Colonic mucosa (tissue), 4 donors: ENCODE results near the gene SHD. TPM values are rescaled to one million over a fixed set of nuclear protein-coding genes. Genes with fewer than 3 reads are reported as not detected.

Experiments used
- DNase-seq: peaks from one replicate; pipeline ENCODE4 v3.0.0-alpha.2; 2020
- H3K27ac ChIP-seq: fragments of 200-600 bp; one replicate; pipeline ENCODE4 v1.8.0; 2021
- H3K27me3 ChIP-seq: fragments of 200-600 bp; one replicate; pipeline ENCODE4 v1.8.0; 2021
- H3K36me3 ChIP-seq: fragments of 200-600 bp; one replicate; pipeline ENCODE4 v1.8.0; 2021
- H3K4me1 ChIP-seq: fragments of 200-600 bp; one replicate; pipeline ENCODE4 v1.8.0; 2021; ENCODE audit warnings: mild to moderate bottlenecking
- H3K4me3 ChIP-seq: fragments of 200-600 bp; one replicate; pipeline ENCODE4 v1.8.0; 2021
- H3K9ac ChIP-seq, 2 donors: one replicate each; pipeline ENCODE4 v1.7.0; 2013; ENCODE audit warnings: control low read depth in 2 of 2, low read depth in 2 of 2, low read length in 2 of 2
- H3K9me3 ChIP-seq: fragments of 200-600 bp; one replicate; pipeline ENCODE4 v1.8.0; 2021
- intact Hi-C: fragments of 100-400 bp; cut with DNase I; formaldehyde crosslinking; loops from one replicate; pipeline ENCODE4 v1.14.1; 2022
- total RNA-seq, 2 donors: library from RNA; stranded (reverse); fragmentation: NEBNext Ultra II Directional in 1 of 2; extraction: Animal tissue kit (Norgen Biotek cat#: 25700) in 1 of 2; gene quantifications; one replicate each; pipeline ENCODE4 v1.2.1, GENCODE V29; 2021
- TF ChIP-seq, protein P1 (sequence below): fragments of 200-600 bp; IDR thresholded peaks from one replicate; pipeline ENCODE4 v1.8.0; 2022; ENCODE audit warnings: antibody characterized with exemption, mild to moderate bottlenecking
- donor health status: healthy.
- donor health status: DM: no; HTN: no; CAD: no.
- donor health status: DM: no; HTN: no; CAD: no.

Gene SHD
- total RNA-seq, 2 donors from 2014 or later: 16.8 to 19.3 TPM

DNA sequence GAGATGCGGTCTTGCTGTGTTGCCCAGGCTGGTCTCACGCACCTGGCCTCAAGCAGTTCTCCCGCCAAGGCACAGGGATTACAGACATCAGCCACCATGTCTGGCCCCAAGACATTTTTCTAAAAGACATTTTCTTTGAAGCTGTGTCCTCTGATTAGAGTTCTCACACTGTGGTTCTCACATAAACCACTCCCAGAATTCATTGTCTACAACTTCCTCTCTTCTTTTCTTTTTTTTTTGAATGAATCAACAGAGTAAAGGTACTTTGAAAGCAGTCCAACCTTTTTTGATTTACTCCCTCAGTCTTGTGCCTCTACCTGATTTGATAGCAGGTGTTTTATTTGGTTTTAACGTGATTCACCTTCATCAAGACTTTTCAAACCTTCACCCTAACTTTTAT lies 14.3 kb upstream of the SHD start:
- no peak overlapping the region for H3K4me3 ChIP-seq
- H3K9me3 ChIP-seq: no peaks in the 10 kb centered on the region
- no peak overlapping the region for H3K9ac ChIP-seq
- no peaks in the 10 kb centered on the region for H3K36me3 ChIP-seq
- TF ChIP-seq, protein P1, sequence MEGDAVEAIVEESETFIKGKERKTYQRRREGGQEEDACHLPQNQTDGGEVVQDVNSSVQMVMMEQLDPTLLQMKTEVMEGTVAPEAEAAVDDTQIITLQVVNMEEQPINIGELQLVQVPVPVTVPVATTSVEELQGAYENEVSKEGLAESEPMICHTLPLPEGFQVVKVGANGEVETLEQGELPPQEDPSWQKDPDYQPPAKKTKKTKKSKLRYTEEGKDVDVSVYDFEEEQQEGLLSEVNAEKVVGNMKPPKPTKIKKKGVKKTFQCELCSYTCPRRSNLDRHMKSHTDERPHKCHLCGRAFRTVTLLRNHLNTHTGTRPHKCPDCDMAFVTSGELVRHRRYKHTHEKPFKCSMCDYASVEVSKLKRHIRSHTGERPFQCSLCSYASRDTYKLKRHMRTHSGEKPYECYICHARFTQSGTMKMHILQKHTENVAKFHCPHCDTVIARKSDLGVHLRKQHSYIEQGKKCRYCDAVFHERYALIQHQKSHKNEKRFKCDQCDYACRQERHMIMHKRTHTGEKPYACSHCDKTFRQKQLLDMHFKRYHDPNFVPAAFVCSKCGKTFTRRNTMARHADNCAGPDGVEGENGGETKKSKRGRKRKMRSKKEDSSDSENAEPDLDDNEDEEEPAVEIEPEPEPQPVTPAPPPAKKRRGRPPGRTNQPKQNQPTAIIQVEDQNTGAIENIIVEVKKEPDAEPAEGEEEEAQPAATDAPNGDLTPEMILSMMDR: no peak
- no peak for DNase-seq
- H3K27me3 ChIP-seq: no peaks in the 10 kb centered on the region
- intact Hi-C loops: loop anchor here (5.0 kb wide), 1 partner anchor 87 kb away; no protein-coding TSS in a partner anchor
- H3K27ac ChIP-seq: no peak overlapping the region
- no peaks in the 10 kb centered on the region for H3K4me1 ChIP-seq

DNA sequence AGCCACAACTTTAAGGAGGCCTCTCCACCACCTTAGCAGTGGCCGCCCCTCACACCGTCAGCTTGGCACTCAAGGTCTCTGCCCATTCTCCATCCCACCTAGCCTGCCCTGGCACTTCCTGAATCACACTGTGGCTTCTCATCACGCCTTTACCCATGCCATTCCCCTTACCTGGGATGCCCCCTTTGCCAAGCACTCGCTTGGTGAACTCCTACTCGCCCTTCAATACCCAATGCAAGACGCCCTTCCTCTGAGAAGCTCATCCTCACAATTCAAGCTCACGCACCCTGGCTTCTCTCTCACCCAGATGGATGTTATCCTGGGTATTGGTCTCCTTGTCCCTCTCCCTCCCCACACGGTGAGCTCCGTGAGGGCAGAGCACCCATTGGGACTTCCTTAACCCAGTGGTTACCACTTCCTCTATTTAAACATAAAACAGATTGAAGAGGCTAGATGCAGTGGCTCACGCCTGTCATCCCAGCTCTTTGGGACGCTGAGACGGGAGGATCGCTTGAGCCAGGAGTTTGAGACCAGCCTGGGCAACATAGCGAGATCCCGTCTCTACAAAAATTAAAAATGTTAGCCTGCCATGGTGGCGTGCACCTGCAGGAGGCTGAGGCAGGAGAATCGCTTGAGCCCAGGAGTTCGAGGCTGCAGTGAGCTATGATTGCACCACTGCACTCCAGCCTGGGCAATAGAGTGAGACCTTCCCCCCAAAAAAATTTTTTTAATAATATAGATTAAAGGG lies 12.6 kb upstream of the SHD start:
- H3K9ac ChIP-seq: no peak overlapping the region
- H3K36me3 ChIP-seq: no peaks in the 10 kb centered on the region
- H3K4me3 ChIP-seq: no peak overlapping the region
- intact Hi-C loops: loop anchor here (2.0 to 5.0 kb wide), 2 partner anchors 86 to 132 kb away; no protein-coding TSS in a partner anchor
- no peak for DNase-seq
- H3K27me3 ChIP-seq: no peaks in the 10 kb centered on the region
- TF ChIP-seq, protein P1: no peak
- no peaks in the 10 kb centered on the region for H3K4me1 ChIP-seq
- H3K27ac ChIP-seq: no peak overlapping the region
- no peaks in the 10 kb centered on the region for H3K9me3 ChIP-seq

DNA sequence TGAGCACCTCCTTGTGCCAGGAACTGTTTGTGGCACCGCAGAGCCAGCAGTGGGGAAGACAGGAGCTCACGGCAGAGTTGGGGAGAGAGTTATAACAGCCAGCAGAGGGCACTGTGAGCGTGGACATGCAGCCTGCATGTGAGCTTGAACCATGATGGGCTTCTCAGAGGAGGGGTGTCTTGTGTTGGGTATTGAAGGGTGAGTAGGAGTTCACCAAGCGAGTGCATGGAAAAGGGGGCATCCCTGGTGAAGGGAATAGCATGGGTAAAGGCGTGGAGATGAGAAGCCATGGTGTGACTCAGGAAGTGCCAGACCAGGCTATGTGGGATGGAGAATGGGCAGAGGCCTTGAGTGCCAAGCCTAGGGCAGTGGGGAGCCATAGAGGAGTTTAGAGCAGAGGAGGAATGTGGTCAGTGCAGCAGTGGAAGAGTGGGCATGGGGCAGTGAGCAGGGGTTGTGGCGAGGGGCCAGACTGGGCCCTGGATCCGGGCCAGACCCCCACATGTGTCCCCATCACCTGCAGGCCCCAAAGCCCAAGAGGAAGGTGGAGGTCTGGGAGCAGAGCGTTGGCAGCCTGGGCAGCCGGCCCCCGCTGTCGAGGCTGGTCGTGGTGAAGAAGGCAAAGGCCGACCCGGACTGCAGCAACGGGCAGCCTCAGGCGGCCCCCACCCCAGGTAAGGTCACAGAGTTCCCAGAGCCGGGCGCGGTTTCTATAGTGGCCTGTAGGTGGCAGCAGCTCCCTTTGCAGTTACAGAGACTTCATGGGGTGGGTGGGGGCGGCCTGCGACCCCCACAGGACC lies 11.8 kb upstream of the SHD start:
- TF ChIP-seq, protein P1: peak; percentile 82
- no peak overlapping the region for H3K4me3 ChIP-seq
- no peaks in the 10 kb centered on the region for H3K4me1 ChIP-seq
- H3K36me3 ChIP-seq: no peaks in the 10 kb centered on the region
- peak; percentile 67 for DNase-seq
- intact Hi-C loops: loop anchor here (2.0 to 5.0 kb wide), 2 partner anchors 85 to 132 kb away; no protein-coding TSS in a partner anchor
- peak overlapping the region in 1 of 2 donors; percentile 24 for H3K9ac ChIP-seq
- H3K27me3 ChIP-seq: no peaks in the 10 kb centered on the region
- H3K27ac ChIP-seq: peak overlapping the region; percentile 58
- no peaks in the 10 kb centered on the region for H3K9me3 ChIP-seq

DNA sequence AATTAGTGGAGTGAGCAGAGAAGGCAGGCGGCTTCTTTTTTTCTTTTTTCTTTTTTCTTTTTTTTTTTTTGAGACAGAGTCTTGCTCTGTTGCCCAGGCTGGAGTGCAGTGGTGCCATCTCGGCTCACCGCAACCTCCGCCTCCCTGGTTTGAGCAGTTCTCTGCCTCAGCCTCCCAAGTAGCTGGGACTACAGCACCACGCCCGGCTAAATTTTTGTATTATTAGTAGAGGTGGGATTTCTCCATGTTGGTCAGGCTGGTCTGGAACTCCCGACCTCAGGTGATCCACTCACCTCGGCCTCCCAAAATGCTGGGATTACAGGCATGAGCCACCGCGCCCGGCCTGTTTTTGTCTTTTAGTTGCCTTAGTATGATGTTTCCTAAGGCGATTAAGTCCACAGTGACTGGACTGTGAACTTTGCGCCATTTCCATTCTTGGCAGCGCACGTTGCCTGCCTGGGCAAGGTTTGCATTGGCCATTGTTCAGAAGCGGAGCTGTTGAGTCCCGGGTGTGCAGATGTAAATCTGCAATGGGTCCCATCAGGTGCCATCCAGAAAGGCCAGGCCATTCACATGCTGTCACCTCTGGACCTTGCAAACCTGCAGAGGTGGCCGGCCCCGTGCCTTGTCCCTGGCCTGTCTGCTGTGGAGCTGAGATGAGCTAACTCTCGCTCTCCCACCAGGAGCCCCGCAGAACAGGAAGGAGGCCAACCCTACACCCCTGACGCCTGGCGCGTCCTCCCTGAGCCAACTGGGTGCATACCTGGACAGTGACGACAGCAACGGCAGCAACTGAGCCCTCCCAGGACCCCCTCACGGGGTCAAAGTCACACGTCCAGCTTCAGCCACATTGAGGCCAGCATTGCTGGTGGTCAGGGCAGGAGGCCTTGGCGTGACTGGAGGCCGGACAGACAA lies 10.9 kb upstream of the SHD start:
- H3K4me3 ChIP-seq: no peak overlapping the region
- H3K36me3 ChIP-seq: no peaks in the 10 kb centered on the region
- no peaks in the 10 kb centered on the region for H3K27me3 ChIP-seq
- DNase-seq: peak; percentile 55
- peak overlapping the region; percentile 58 for H3K27ac ChIP-seq
- peak overlapping the region; percentile 4 to 12 for H3K9ac ChIP-seq
- TF ChIP-seq, protein P1: no peak
- no peaks in the 10 kb centered on the region for H3K9me3 ChIP-seq
- intact Hi-C loops: loop anchor here (2.0 to 5.0 kb wide), 2 partner anchors 84 to 131 kb away; no protein-coding TSS in a partner anchor
- H3K4me1 ChIP-seq: no peaks in the 10 kb centered on the region
